GM21360 (cell line): ENCODE data around the gene SH2D4B.

ENCODE experiments used
- ATAC-seq: cut with Tn5 transposase; IDR thresholded peaks from one replicate; pipeline ENCODE4 v1.9.1; 2021; ENCODE audit warnings: mild to moderate bottlenecking, moderate library complexity; ENCODE audit not compliant: unreplicated experiment

Gene SH2D4B

GRCh38 chr10:80503584-80504157 lies 34.0 kb upstream of the SH2D4B start:
- no peak for ATAC-seq

GRCh38 chr10:80504158-80504811 lies 33.4 kb upstream of the SH2D4B start:
- ATAC-seq: no peak

- no peak for ATAC-seq
Measured at GRCh38 chr10:80504897-80505465, 32.7 kb upstream of the SH2D4B start.

- ATAC-seq: no peak
Measured at GRCh38 chr10:80506189-80506575, 31.5 kb upstream of the SH2D4B start.

- no peak for ATAC-seq
Measured at GRCh38 chr10:80506836-80507487, 30.7 kb upstream of the SH2D4B start.

GRCh38 chr10:80509108-80509402 lies 28.6 kb upstream of the SH2D4B start:
- no peak for ATAC-seq

- ATAC-seq: no peak
Measured at GRCh38 chr10:80509403-80510161, 28.1 kb upstream of the SH2D4B start.

- ATAC-seq: no peak
Measured at GRCh38 chr10:80512031-80512526, 25.6 kb upstream of the SH2D4B start.

- no peak for ATAC-seq
Measured at GRCh38 chr10:80513106-80513505, 24.6 kb upstream of the SH2D4B start.

- ATAC-seq: no peak
Measured at GRCh38 chr10:80515511-80515910, 22.2 kb upstream of the SH2D4B start.

- ATAC-seq: no peak
Measured at GRCh38 chr10:80515941-80516340, 21.8 kb upstream of the SH2D4B start.

GRCh38 chr10:80516506-80517075 lies 21.1 kb upstream of the SH2D4B start:
- ATAC-seq: no peak

- no peak for ATAC-seq
Measured at GRCh38 chr10:80517416-80518142, 20.1 kb upstream of the SH2D4B start.

- no peak for ATAC-seq
Measured at GRCh38 chr10:80518143-80518806, 19.4 kb upstream of the SH2D4B start.

GRCh38 chr10:80518807-80519360 lies 18.8 kb upstream of the SH2D4B start:
- ATAC-seq: no peak

GRCh38 chr10:80519936-80520650 lies 17.6 kb upstream of the SH2D4B start:
- no peak for ATAC-seq

GRCh38 chr10:80520661-80521470 lies 16.8 kb upstream of the SH2D4B start:
- ATAC-seq: no peak

- ATAC-seq: peak; percentile 30
Measured at GRCh38 chr10:80522756-80523363, 14.8 kb upstream of the SH2D4B start.
